Endothelial cell of umbilical vein (primary cell): ENCODE results near the gene C3orf52. TPM values are rescaled to one million over a fixed set of nuclear protein-coding genes. Genes with fewer than 3 reads are reported as not detected.

Experiments
- BruUV-seq: library from RNA; stranded (reverse); fragments of 400-500 nt; replicated peaks from 2 replicates; lab custom pipeline; 2021; lab: Mats Ljungman, UMichigan
- CTCF ChIA-PET: fragments of 300-600, 350-600 bp; sonication (Branson Sonifier 250); formaldehyde crosslinking; loops from one replicate; lab custom pipeline; 2021; ENCODE audit warnings: antibody characterized with exemption, inconsistent platforms; lab: Charles Lee
- POLR2A ChIA-PET: fragments of 300-600, 350-600 bp; sonication (Branson Sonifier 250); formaldehyde crosslinking; loops from one replicate; lab custom pipeline; 2021; ENCODE audit warnings: antibody characterized with exemption, inconsistent platforms; lab: Charles Lee
- DNase-seq: peaks from one replicate; pipeline ENCODE4 v3.0.0-alpha.2; 2011; ENCODE audit warnings: low read depth, low spot score
- FAIRE-seq: peaks from 2 replicates; lab custom pipeline; 2011; peaks lifted over from hg19 to GRCh38; lab: Jason Lieb, UNC
- H2AFZ ChIP-seq: 2 replicates; pipeline ENCODE4 v1.6.0; 2012; ENCODE audit warnings: low read depth, low read length, control low read depth, inconsistent platforms
- H3K27ac ChIP-seq: 2 replicates; pipeline ENCODE4 v1.5.1; 2011; ENCODE audit warnings: low read depth, mild to moderate bottlenecking, control low read depth, low read length, moderate library complexity; ENCODE audit not compliant: insufficient read depth
- H3K27me3 ChIP-seq, 2 experiments: 2 replicates each; pipeline versions ENCODE4 v1.6.0 to v1.6.1; 2011; ENCODE audit warnings: low read length in 2 of 2, mixed read lengths in 1 of 2; ENCODE audit not compliant: control insufficient read depth in 2 of 2, insufficient read depth in 2 of 2
- H3K36me3 ChIP-seq, 2 experiments: 2 replicates in 1 of 2; 3 replicates in 1 of 2; pipeline ENCODE4 v1.5.1; 2011; ENCODE audit warnings: low read length in 2 of 2, mild to moderate bottlenecking in 1 of 2, moderate library complexity in 1 of 2; ENCODE audit not compliant: control insufficient read depth in 2 of 2, insufficient read depth in 2 of 2; ENCODE audit errors: extremely low read depth in 1 of 2
- H3K4me1 ChIP-seq: 3 replicates; pipeline ENCODE4 v1.5.1; 2011; ENCODE audit warnings: mild to moderate bottlenecking, low read length; ENCODE audit not compliant: control insufficient read depth, insufficient read depth; ENCODE audit errors: extremely low read depth
- H3K4me2 ChIP-seq: 2 replicates; pipeline ENCODE4 v1.6.1; 2011; ENCODE audit warnings: low read length, control low read depth, mixed read lengths; ENCODE audit not compliant: insufficient read depth
- H3K4me3 ChIP-seq, 3 experiments: fragments of 200-600 bp in 1 of 3; sonication (generic), shearing (Covaris generic) in 1 of 3; replicated peaks in 1 of 3; 2 replicates each; pipeline ENCODE4 v1.5.1; 2011 to 2016; ENCODE audit warnings: control low read depth in 3 of 3, low read length in 3 of 3, mild to moderate bottlenecking in 2 of 3, inconsistent platforms in 1 of 3, low read depth in 1 of 3, moderate library complexity in 1 of 3; ENCODE audit not compliant: insufficient read depth in 1 of 3
- H3K79me2 ChIP-seq: 2 replicates; pipeline ENCODE4 v1.6.0; 2012; ENCODE audit warnings: low read length, inconsistent platforms; ENCODE audit not compliant: control insufficient read depth, insufficient read depth
- H3K9ac ChIP-seq: replicated peaks from 2 replicates; pipeline ENCODE3; 2011; ENCODE audit warnings: low read length, control low read depth; ENCODE audit not compliant: insufficient read depth; ENCODE audit errors: extremely low read depth
- H3K9me1 ChIP-seq: replicated peaks from 3 replicates; pipeline ENCODE4 v1.6.0; 2011; ENCODE audit warnings: mild to moderate bottlenecking, low read length; ENCODE audit not compliant: control insufficient read depth, insufficient read depth; ENCODE audit errors: extremely low read depth
- H3K9me3 ChIP-seq: replicated peaks from 2 replicates; pipeline ENCODE4 v1.5.1; 2012; ENCODE audit warnings: low read length, inconsistent platforms; ENCODE audit not compliant: control insufficient read depth, insufficient read depth
- H4K20me1 ChIP-seq: replicated peaks from 2 replicates; pipeline ENCODE3; 2011; ENCODE audit warnings: mild to moderate bottlenecking, low read length; ENCODE audit not compliant: control insufficient read depth, insufficient read depth; ENCODE audit errors: extremely low read depth
- EZH2 ChIP-seq: IDR thresholded peaks from 2 replicates; pipeline ENCODE4 v1.6.1; 2012; ENCODE audit warnings: borderline replicate concordance, low read depth, mild to moderate bottlenecking, moderate library complexity, low read length, inconsistent platforms; ENCODE audit not compliant: severe bottlenecking
- FOS ChIP-seq: IDR thresholded peaks from 2 replicates; pipeline ENCODE4 v1.6.1; 2011; ENCODE audit warnings: mild to moderate bottlenecking, low read length, moderate library complexity, borderline replicate concordance; ENCODE audit not compliant: insufficient read depth
- GATA2 ChIP-seq: IDR thresholded peaks from 2 replicates; pipeline ENCODE4 v1.7.0; 2011; ENCODE audit warnings: low read depth, mild to moderate bottlenecking, moderate library complexity, mixed read lengths, low read length; ENCODE audit not compliant: insufficient read length, insufficient read depth
- JUN ChIP-seq: IDR thresholded peaks from 2 replicates; pipeline ENCODE4 v1.6.1; 2011; ENCODE audit warnings: borderline replicate concordance, low read depth; ENCODE audit not compliant: insufficient read length, insufficient read depth
- MAX ChIP-seq: IDR thresholded peaks from 2 replicates; pipeline ENCODE4 v1.6.1; 2011; ENCODE audit not compliant: insufficient read depth, insufficient read length
- MYC ChIP-seq: IDR thresholded peaks from one replicate; pipeline ENCODE4 v1.6.1; 2011; ENCODE audit warnings: mild to moderate bottlenecking, low read depth, low read length
- POLR2A ChIP-seq: IDR thresholded peaks from 2 replicates; pipeline ENCODE4 v1.6.1; 2012; ENCODE audit warnings: low read depth, mild to moderate bottlenecking, control low read depth, low read length
- POLR2AphosphoS5 ChIP-seq: IDR thresholded peaks from 2 replicates; pipeline ENCODE4 v1.6.1; 2012; ENCODE audit warnings: low read depth, mild to moderate bottlenecking, control low read depth, low read length, moderate library complexity; ENCODE audit not compliant: insufficient read depth
- dilution Hi-C: fragments of 300-500 bp; cut with MboI; formaldehyde crosslinking; loops from one replicate; pipeline ENCODE4 v1.15.0; 2019; ENCODE audit warnings: low sequenced_read_pairs; ENCODE audit not compliant: extremely low pct_ligation_motif_present
- intact Hi-C: fragments of 100-400 bp; cut with micrococcal nuclease; formaldehyde crosslinking; loops from one replicate; pipeline ENCODE4 v1.10.0; 2022
- polyA plus RNA-seq, 4 experiments: library from polyadenylated mRNA; depleted of rRNA in 3 of 4; stranded (reverse) in 3 of 4; unstranded in 1 of 4; fragments of >200 nt; gene quantifications; 2 replicates each; pipeline versions ENCODE4 v1.2.1 to v1.2.3, GENCODE V29; 2011 to 2012; ENCODE audit warnings: missing spikeins in 1 of 4
- total RNA-seq: library from RNA; stranded (reverse); gene quantifications from 2 replicates; pipeline ENCODE4 v1.2.3, GENCODE V29; 2021
- TF ChIP-seq, protein P1 (sequence below), 2 donors: IDR thresholded peaks; 1 replicate in 1 of 2; 2 replicates in 1 of 2; pipeline ENCODE4 v1.5.1; 2011; ENCODE audit warnings: low read length in 2 of 2, mild to moderate bottlenecking in 2 of 2, moderate library complexity in 2 of 2, control low read depth in 1 of 2, inconsistent platforms in 1 of 2, low read depth in 1 of 2; ENCODE audit not compliant: insufficient read depth in 1 of 2; ENCODE audit errors: extremely low read depth in 1 of 2

The C3orf52 gene
- total and polyA plus RNA-seq, 2 donors (not counting 3 experiments of a cell fraction or from before 2014, with no cell fraction given): 4.2 to 4.6 TPM

DNA sequence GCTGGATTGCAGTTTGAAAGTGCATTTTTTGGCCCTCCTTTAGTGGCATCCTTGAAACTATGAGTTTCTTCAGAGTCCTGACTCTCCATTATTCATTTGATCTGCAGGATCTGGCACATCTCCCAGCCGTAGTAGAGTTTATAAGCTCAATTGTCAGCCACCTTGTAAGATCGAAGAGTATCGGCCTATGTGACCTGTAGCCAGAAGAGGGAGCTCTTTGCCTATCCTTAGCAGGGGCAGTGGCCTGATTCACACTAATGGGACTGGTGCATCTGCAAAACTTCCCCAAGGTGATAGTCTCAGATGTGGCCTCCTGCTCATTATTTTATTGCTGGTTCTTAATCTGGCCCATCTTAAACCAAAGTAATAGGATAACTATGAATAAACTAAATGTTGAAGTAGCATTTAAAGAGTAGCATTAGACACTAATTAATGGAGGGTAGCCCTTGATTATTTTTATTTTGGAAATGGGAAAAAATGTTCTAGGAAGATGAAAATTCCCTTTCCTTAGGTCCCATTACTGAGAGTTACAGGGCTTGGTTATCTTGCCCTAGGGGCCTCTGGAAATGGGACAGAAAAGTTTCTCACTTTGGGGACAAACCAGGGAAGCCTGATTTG is 25.7 kb downstream of the C3orf52 start:
- no peak for TF ChIP-seq MAX
- TF ChIP-seq, protein P1, sequence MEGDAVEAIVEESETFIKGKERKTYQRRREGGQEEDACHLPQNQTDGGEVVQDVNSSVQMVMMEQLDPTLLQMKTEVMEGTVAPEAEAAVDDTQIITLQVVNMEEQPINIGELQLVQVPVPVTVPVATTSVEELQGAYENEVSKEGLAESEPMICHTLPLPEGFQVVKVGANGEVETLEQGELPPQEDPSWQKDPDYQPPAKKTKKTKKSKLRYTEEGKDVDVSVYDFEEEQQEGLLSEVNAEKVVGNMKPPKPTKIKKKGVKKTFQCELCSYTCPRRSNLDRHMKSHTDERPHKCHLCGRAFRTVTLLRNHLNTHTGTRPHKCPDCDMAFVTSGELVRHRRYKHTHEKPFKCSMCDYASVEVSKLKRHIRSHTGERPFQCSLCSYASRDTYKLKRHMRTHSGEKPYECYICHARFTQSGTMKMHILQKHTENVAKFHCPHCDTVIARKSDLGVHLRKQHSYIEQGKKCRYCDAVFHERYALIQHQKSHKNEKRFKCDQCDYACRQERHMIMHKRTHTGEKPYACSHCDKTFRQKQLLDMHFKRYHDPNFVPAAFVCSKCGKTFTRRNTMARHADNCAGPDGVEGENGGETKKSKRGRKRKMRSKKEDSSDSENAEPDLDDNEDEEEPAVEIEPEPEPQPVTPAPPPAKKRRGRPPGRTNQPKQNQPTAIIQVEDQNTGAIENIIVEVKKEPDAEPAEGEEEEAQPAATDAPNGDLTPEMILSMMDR (IDR thresholded peaks at IDR 0.05; ENCODE audit: extremely low read depth in 1 of 2, insufficient read depth in 1 of 2, low read depth in 1 of 2, low read length in 2 of 2): peak; percentile 70 to 79

DNA sequence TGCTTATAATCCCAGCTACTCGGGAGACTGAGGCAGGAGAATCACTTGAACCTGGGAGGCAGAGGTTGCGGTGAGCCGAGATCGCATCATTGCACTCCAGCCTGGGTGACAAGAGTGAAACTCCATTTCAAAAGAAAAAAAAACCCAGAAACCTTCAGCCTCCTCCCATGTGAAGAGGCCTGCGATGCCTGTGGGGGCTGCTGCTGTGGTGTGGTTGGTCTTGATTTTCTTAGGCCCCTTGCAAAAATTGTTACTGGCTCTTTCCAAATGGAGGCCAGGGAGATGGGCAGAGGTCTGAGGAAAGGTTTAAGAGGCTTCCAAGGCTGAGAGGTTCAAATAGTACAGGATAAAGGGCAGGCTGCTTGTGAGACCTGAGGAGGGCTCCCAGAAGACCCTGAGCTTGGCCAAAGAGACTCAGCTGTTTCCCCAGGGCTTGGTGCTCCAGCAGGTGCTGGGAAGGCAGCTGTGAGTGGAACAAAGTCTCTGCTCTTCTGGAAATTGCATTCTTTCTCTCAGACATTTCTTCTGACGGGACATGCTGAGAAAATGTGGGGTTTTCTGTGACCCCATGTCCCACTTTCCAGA is 28.5 kb downstream of the C3orf52 start:
- Histone ChIP-seq H3K79me2 (no peaks in the 10 kb centered on the region), H3K27ac (no peak overlapping the region), H2AFZ (no peak overlapping the region), H3K4me2 (no peak overlapping the region), H3K9me3 (no peaks in the 10 kb centered on the region), H3K27me3 (no peaks in the 10 kb centered on the region), H4K20me1 (no peaks in the 10 kb centered on the region), H3K36me3 (no peaks in the 10 kb centered on the region), H3K9me1 (no peaks in the 10 kb centered on the region), H3K4me1 (peaks cover 7% of the 10 kb centered on the region), H3K4me3 (no peak overlapping the region), H3K9ac (no peak overlapping the region)
- DNase-seq (no peak), FAIRE-seq (no peak)
- intact Hi-C loops: loop anchor here (5.0 to 10.0 kb wide), 4 partner anchors 178 to 418 kb away; partner anchors contain the start of gene SLC9C1
- ChIA-PET POLR2A (no interaction called here), CTCF (no interaction called here)
- dilution Hi-C loops: no loop called here
- no TSS peak for BruUV-seq
- TF ChIP-seq FOS (no peak), GATA2 (no peak), JUN (no peak), POLR2A (no peak), POLR2AphosphoS5 (no peak), MYC (no peak), MAX (no peak), EZH2 (no peak)
- TF ChIP-seq, protein P1 (IDR thresholded peaks at IDR 0.05; ENCODE audit: extremely low read depth in 1 of 2, insufficient read depth in 1 of 2, low read depth in 1 of 2, low read length in 2 of 2): no peak

More for the DNA sequence above, 25.7 kb downstream of the C3orf52 start:
- intact Hi-C loops (loop anchor here (1.0 to 10.0 kb wide), 5 partner anchors 180 to 420 kb away; partner anchors contain the start of gene SLC9C1), dilution Hi-C loops (no loop called here)
- no peak overlapping the region for H3K4me3 ChIP-seq
- H3K9ac ChIP-seq: no peak overlapping the region
- peak; percentile 59 for DNase-seq
- no peaks in the 10 kb centered on the region for H3K9me3 ChIP-seq
- no TSS peak for BruUV-seq
- no peaks in the 10 kb centered on the region for H3K27me3 ChIP-seq
- ChIA-PET POLR2A (interaction anchor here (0.6 kb wide), 1 partner anchor 222 kb away, joined by 3 read pairs; no protein-coding TSS in a partner anchor), CTCF (interaction anchor here (0.6 to 2.1 kb wide), 79 partner anchors 10 to 924 kb away, joined by 3 to 34 read pairs (median 5); partner anchors contain the start of genes ABHD10, ATG3, C3orf52 and CD200)
- FAIRE-seq: peak; percentile 94
- no peaks in the 10 kb centered on the region for H4K20me1 ChIP-seq
- H3K79me2 ChIP-seq: no peaks in the 10 kb centered on the region
- H3K9me1 ChIP-seq: no peaks in the 10 kb centered on the region
- H3K36me3 ChIP-seq: no peaks in the 10 kb centered on the region
- H3K27ac ChIP-seq: no peak overlapping the region
- H3K4me1 ChIP-seq: peaks cover 7% of the 10 kb centered on the region
- no peak overlapping the region for H2AFZ ChIP-seq
- H3K4me2 ChIP-seq: no peak overlapping the region
